ENCODE results near the gene KIF18A. TPM values are rescaled to one million over a fixed set of nuclear protein-coding genes. Genes with fewer than 3 reads are reported as not detected.

Gene KIF18A
- polyA plus RNA-seq, 1 donor (not counting 4 experiments of a cell fraction or from before 2014, with no cell fraction given) = 6.1 TPM

DNA sequence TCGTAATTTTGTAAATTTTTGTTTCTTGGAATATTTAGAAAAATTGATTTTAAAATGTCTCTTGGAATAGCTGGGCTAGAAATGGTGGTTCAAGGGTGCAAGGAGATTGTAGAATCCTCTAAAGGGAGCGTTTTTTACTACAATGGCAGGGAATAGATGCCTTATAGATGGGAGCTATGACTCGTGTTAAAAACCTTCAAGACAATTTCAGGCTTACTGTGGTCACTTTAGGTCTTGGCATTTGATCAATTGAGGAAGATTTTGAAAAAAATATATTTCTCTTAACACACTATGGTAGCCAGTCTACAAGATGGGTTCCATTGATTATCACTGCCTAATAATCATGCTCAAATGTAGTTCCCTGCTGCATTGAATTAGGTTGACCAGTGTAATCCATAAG, 25.2 kb upstream of the KIF18A start:
- H3K9ac ChIP-seq (ENCODE audit: control insufficient read depth, extremely low read depth, insufficient read depth, low read length) = no peak overlapping the region
- no peak overlapping the region for H3K4me2 ChIP-seq (ENCODE audit: control insufficient read depth, extremely low read depth, insufficient read depth, low read depth, low read length)
- no peaks in the 10 kb centered on the region for H4K20me1 ChIP-seq (ENCODE audit: control insufficient read depth, extremely low read depth, insufficient read depth, low read length)
- no peak overlapping the region for H3K4me3 ChIP-seq (ENCODE audit: control insufficient read depth in 2 of 3, extremely low read depth in 1 of 3, insufficient read depth in 2 of 3, low read depth in 1 of 3, low read length in 3 of 3)
- TF ChIP-seq CTCF (optimal IDR thresholded peaks at IDR 0.05 in 1 of 3, IDR thresholded peaks at IDR 0.05 in 1 of 3, conservative IDR thresholded peaks at IDR 0.05 in 1 of 3; ENCODE audit: extremely low read depth in 1 of 3, insufficient read depth in 2 of 3, low read length in 3 of 3) (no peak), EZH2 (IDR thresholded peaks at IDR 0.05; ENCODE audit: low read length) (no peak)
- H3K36me3 ChIP-seq (ENCODE audit: control insufficient read depth in 2 of 2, extremely low read depth in 1 of 2, insufficient read depth in 2 of 2, low read length in 2 of 2) = peaks cover 0 to 3% of the 10 kb centered on the region in 2 experiments
- no peak overlapping the region for H2AFZ ChIP-seq (ENCODE audit: control insufficient read depth, low read length)
- no peaks in the 10 kb centered on the region for H3K9me1 ChIP-seq (ENCODE audit: control insufficient read depth, extremely low read depth, insufficient read depth, low read length)
- H3K79me2 ChIP-seq (ENCODE audit: control insufficient read depth, insufficient read depth, low read length) = no peaks in the 10 kb centered on the region
- no peak overlapping the region for H3K27ac ChIP-seq (ENCODE audit: control insufficient read depth, insufficient read depth, low read length)
- FAIRE-seq (no peak), DNase-seq (ENCODE audit: low read depth, low spot score) (no peak)
- no peaks in the 10 kb centered on the region for H3K27me3 ChIP-seq (ENCODE audit: control insufficient read depth, extremely low read depth, insufficient read depth, low read length)
- dilution Hi-C loops (cut with MboI; ENCODE audit: extremely low pct_ligation_motif_present, low sequenced_read_pairs) = no loop called here
- H3K4me1 ChIP-seq (ENCODE audit: control insufficient read depth, extremely low read depth, insufficient read depth, low read length) = no peaks in the 10 kb centered on the region
- H3K9me3 ChIP-seq (ENCODE audit: control insufficient read depth, low read depth, low read length) = no peaks in the 10 kb centered on the region

DNA sequence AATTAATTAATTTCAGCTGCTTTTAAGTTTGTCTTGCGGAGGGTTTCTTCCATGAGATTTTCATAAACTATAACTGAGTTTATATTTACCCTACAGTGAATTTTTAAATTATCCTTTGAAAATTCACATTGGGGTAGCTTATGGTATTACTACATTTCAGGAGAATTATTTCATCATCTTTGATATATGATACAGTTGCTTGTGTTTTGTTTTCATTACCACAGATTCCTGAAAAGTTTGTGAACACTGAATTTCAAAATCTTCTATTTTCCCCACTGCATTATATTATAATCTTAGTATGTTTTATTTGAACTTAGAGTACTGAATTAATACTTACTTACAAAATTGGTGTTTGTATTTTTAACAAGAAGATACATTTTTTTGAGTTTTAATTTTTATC, 24.6 kb upstream of the KIF18A start:
- H2AFZ ChIP-seq (ENCODE audit: control insufficient read depth, low read length) = no peak overlapping the region
- no peak overlapping the region for H3K4me2 ChIP-seq (ENCODE audit: control insufficient read depth, extremely low read depth, insufficient read depth, low read depth, low read length)
- H3K9ac ChIP-seq (ENCODE audit: control insufficient read depth, extremely low read depth, insufficient read depth, low read length) = no peak overlapping the region
- TF ChIP-seq CTCF (optimal IDR thresholded peaks at IDR 0.05 in 1 of 3, IDR thresholded peaks at IDR 0.05 in 1 of 3, conservative IDR thresholded peaks at IDR 0.05 in 1 of 3; ENCODE audit: extremely low read depth in 1 of 3, insufficient read depth in 2 of 3, low read length in 3 of 3) = no peak
- no peak for TF ChIP-seq EZH2 (IDR thresholded peaks at IDR 0.05; ENCODE audit: low read length)
- H3K79me2 ChIP-seq (ENCODE audit: control insufficient read depth, insufficient read depth, low read length) = no peaks in the 10 kb centered on the region
- H3K4me1 ChIP-seq (ENCODE audit: control insufficient read depth, extremely low read depth, insufficient read depth, low read length) = no peaks in the 10 kb centered on the region
- no peaks in the 10 kb centered on the region for H3K9me1 ChIP-seq (ENCODE audit: control insufficient read depth, extremely low read depth, insufficient read depth, low read length)
- DNase-seq (ENCODE audit: low read depth, low spot score) (no peak), FAIRE-seq (no peak)
- no peaks in the 10 kb centered on the region for H4K20me1 ChIP-seq (ENCODE audit: control insufficient read depth, extremely low read depth, insufficient read depth, low read length)
- no peaks in the 10 kb centered on the region for H3K9me3 ChIP-seq (ENCODE audit: control insufficient read depth, low read depth, low read length)
- H3K36me3 ChIP-seq (ENCODE audit: control insufficient read depth in 2 of 2, extremely low read depth in 1 of 2, insufficient read depth in 2 of 2, low read length in 2 of 2) = peaks cover 0 to 3% of the 10 kb centered on the region in 2 experiments
- no peaks in the 10 kb centered on the region for H3K27me3 ChIP-seq (ENCODE audit: control insufficient read depth, extremely low read depth, insufficient read depth, low read length)
- no peak overlapping the region for H3K4me3 ChIP-seq (ENCODE audit: control insufficient read depth in 2 of 3, extremely low read depth in 1 of 3, insufficient read depth in 2 of 3, low read depth in 1 of 3, low read length in 3 of 3)
- dilution Hi-C loops (cut with MboI; ENCODE audit: extremely low pct_ligation_motif_present, low sequenced_read_pairs) = no loop called here
- no peak overlapping the region for H3K27ac ChIP-seq (ENCODE audit: control insufficient read depth, insufficient read depth, low read length)

Measured in keratinocyte (primary cell).